SH-SY5Y (cell line): Measurements from ENCODE around the gene SNX12.

Experiments used
- GATA2 ChIP-seq: IDR thresholded peaks from 2 replicates; pipeline ENCODE4 v1.6.1; 2011; ENCODE audit warnings: mild to moderate bottlenecking, low read depth, low read length
- GATA3 ChIP-seq: IDR thresholded peaks from 2 replicates; pipeline ENCODE4 v1.6.1; 2011; ENCODE audit warnings: low read depth, mild to moderate bottlenecking, low read length, moderate library complexity

DNA sequence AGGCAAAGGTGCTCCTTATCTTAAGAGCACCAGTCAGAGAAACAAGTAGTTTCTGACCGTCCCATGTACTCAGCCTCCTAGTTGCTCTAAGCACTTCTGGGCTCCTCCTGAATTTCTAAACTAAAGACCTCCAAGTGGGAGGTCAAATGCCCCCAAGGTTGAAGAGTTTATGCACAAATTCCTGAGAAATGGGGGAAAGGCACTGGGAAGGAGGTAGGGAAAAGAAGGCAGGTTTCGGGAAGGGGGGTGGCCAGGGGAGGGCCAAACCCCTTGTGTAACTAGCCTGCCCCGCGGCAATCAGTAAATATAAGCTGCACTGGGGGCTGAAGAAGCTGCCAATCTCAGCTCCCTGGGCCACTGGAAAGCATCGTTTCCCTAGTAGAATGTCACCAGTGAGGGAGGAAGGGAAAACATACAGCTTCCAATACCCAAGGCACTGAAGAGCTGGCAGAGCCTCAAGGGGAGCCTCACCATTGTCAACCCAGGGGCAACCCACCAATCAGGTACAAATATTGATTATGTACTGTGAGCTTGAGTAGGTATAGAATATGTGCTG, 30.9 kb upstream of the SNX12 start:
- TF ChIP-seq GATA2 (no peak), GATA3 (no peak)
